Eye (tissue), 1 donor: ENCODE data around the gene CTRL.
"Not testable (repeated sequence)": the region's sequence is repeated elsewhere in the genome, so short reads cannot be mapped to it uniquely, and the experiment has no call there.

ENCODE experiments used
- DNase-seq: peaks from one replicate; pipeline ENCODE4 v3.0.0-alpha.2; 2015

CTRL gene

DNA sequence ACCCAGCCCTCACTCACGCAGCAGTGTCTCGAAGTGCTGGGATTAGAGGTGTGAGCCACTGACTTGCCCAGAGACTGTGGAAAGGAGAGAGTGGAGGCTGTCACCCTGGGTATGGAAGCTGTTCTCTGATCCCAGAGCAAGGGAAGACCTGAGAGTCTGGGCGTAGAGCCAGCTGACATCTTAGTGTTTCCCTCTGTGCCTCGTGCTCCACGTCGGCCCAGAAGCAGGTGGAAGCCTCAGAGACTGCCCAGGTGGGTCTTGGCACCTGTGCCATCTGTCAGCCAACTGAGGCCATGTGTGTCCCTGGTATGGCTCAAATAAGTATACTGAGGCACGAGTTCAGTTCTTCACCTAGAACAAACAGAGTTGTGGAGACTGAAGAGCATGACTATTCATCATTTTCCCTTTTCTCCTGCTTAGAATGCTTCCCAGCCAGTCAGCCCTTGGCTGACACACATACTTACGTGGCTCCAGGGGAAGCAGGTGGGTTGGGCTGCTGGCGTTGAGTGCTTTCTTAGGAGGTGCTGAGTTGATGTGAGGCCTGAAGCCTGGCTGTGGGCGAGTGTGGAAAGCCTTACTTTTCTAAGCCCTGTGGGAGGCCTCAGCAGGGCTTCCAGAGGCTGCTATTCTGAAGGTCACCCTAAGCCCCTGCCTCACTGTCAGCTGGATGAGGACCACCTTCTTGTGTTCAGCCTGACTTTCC, 8.1 kb downstream of the CTRL start:
- DNase-seq, result no peak

DNA sequence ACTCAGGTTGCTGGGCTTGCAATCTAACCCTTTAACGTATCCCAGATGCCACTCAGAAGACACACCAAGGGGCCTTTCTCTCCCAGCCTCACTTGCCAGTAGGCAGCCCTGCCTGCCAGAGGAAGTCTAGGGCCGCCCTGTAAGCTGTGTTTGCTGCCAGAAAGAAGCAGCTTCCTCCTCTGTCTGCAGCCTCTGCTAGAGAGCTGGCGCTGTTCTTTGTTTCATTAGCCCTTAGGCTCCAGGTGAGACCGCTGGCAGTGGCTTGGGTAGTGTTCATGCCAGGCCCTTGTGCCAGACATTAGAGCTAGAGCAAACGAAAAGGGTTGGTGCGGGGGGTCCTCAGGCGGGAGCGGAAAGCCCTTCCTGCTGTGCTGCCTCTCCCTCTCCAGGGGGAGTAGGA, 8.9 kb downstream of the CTRL start:
- DNase-seq, result no peak

GRCh38 chr16:67922221-67922620, 9.4 kb downstream of the CTRL start:
- DNase-seq, result no peak

DNA sequence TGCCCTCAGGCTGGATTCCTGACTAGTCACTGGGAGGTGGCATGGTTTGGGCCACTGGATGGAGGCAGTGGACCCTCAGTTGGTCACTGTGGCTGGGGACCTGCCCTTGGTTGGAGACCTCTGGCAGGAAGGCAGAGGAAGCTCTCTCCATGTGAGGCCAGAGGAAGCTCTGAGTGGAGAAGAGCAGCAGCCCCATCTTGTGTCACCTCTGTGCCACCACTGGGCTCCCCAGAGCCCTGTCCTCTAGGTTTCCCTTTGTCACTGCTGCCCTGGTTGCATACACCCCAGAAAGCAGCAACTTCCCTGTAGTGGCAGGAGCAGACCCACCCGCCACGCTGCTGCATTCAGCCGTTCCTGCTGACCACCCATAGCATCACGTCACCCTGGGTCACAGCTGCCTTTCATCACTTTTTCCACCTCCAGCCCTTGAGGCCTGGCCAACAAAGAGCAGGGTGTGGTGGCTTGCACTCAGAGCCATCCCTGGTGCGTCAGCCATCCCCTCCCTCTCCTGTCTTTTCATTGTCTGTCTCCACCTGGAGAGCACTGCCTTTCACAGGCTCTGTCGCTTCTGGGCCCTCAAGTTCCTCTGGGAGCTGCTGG, 11.9 kb downstream of the CTRL start:
- no peak for DNase-seq

GRCh38 chr16:67917852-67918236, 13.8 kb downstream of the CTRL start:
- DNase-seq, result no peak

- no peak for DNase-seq
Observed at GRCh38 chr16:67917140-67917851, 14.4 kb downstream of the CTRL start.

GRCh38 chr16:67915831-67916723, 15.6 kb downstream of the CTRL start:
- DNase-seq, result no peak

DNA sequence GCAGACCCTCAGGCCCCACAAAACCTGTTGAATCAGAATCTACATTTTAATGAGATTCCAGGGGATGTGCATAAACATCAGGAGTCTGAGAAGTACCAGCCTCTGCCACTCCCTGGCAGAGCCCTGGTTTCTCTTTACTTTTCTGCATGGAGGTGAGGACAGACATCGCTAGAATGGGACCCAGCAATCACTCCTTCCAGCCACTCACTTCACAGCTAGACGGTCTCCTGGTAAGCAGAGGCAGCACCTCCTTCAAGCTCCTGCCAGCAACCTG, 16.2 kb downstream of the CTRL start:
- not testable (repeated sequence) for DNase-seq

GRCh38 chr16:67914758-67915495, 16.7 kb downstream of the CTRL start:
- DNase-seq, result no peak

DNA sequence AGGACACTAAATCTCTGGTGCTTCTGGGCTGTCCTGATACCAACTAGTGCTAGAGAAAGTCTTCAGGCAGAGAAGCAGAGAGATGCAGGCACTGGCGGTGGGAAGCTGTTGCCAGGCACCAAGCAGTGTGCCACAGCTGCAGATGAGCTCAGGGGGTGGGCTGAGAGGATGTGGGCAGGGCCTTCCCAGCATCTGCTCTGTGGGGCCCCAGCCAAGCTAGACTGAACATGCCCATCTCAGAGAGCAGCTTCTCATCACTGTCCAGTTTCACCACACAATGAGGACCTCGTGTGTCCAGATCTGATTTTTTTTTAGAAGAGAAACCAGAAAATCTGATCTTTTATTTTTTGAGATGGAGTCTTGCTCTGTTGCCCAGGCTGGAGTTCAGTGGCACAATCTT, 21.5 kb downstream of the CTRL start:
- peak; percentile 35 for DNase-seq

DNA sequence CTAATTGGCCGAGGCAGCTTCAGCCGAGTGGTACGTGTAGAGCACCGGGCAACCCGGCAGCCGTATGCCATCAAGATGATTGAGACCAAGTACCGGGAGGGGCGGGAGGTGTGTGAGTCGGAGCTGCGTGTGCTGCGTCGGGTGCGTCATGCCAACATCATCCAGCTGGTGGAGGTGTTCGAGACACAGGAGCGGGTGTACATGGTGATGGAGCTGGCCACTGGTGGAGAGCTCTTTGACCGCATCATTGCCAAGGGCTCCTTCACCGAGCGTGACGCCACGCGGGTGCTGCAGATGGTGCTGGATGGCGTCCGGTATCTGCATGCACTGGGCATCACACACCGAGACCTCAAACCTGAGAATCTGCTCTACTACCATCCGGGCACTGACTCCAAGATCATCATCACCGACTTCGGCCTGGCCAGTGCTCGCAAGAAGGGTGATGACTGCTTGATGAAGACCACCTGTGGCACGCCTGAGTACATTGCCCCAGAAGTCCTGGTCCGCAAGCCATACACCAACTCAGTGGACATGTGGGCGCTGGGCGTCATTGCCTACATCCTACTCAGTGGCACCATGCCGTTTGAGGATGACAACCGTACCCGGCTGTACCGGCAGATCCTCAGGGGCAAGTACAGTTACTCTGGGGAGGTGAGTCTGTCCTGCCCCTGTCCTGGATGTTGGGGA, 22.5 kb downstream of the CTRL start:
- no peak for DNase-seq

DNA sequence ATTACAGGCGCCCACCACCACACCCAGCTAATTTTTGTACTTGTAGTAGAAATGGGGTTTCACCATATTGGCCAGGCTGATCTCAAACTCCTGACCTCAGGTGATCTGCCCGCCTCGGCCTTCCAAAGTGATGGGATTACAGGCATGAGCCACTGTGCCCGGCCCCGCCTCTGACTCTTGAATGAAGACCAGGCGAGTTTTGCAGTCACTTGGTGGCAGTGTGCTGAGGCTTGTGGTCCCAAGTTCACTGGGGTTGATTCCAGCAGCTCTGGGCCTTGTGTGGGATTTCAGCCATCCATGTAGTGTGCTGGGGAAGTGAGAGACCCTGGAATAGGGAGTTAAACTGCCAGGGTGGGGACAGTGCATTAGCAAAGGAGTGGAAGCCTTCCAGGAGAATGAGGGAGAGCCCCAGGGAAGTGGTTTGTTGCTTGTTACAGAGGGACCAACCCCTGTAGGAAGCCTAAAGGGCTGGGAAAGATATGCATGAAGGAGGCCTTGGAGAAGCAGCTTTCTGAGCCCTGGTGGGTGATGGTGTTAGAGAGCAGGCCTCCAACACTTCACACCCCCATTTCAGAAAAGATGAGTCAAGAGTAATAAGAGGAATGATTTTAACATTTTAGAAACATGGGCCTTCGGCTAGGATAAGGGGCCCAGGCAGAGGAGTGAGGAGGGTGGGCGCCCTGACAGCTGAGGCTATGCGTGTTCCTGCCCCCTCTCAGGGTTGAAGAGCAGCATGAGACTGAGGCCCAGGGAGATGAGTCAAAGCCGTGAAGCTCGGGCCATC, 24.1 kb downstream of the CTRL start:
- DNase-seq, result no peak

GRCh38 chr16:67902831-67903230, 28.8 kb downstream of the CTRL start:
- DNase-seq, result no peak

GRCh38 chr16:67901734-67902133, 29.9 kb downstream of the CTRL start:
- DNase-seq, result no peak

GRCh38 chr16:67897231-67897630, 34.4 kb downstream of the CTRL start:
- DNase-seq, result peak; percentile 55

DNA sequence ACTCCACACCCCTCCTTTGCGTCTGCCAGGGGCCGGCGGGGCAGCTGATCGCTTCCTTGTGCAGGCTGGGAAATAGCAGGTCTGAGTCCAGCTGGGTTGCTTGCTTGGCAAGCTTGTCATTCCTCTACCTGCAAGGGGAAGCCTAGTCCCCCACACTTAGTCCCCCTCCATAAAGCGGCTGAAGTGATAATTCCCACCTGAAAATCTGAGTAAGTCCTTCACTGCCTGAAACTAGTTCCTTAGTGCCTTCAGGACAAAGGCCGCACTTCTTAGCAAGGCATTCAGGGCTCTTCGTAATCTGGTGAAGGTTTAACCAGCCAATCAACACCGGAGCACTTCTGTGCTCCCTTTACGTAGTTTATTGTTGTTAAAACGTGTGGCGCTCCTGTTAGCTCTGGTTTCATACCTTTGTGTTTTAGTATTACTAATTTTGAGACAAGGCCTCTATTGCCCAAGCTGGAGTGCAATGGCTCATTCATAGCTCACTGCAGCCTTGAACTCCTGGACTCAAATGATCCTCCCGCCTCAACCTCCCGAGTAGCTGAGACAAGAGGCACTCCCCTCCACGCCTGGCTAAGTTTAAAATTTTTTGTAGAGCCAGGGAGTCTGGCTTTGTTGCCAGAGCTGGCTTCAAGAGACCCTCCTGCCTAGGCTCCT, 37.8 kb downstream of the CTRL start:
- DNase-seq, result no peak

DNA sequence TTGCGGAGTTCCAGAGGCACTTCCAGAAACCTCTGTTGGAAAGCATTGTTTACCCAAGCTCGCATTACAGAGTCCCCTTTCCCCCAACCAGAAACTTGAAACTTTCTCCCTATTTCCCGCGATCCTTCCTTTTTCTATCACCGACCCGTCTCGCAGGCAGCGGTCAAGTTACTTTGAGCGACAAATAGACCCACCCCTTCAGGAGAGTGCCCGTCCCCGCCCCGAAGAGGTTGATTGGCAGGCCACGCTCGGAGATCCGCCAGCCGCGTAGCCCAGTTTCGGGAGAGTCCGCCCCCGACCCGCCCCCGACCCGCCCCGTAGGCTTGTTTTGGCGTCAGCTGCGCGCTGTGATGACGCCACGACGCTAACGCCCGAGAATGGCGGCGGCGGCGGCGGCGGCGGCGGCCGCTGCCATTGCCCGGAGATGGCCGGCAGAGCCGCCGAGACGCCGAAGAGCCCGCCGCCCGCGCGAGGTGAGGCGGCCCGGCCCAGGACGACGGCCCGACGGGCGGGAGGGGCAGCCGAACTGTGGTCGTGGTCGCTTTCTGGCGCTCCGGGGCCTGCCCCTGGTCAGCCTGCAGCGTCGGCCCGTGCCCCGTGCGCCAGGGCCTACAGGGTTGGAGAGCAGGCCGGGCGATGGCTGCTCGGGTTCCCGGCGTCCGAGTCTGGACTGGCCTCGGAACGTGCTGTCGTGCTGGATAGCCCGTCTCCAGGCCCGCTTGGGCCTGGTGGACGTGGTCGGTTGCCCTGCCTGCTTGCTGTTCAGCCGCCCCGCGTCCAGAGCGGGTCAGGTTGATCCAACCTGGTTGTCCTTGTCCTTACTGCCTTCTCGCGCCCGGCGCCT, 38.5 kb downstream of the CTRL start, which contains the start of gene PSKH1:
PSKH1 (plus strand) TSS at position 356 of the 844 bp plus-strand sequence. CDS start 15,496 bp downstream, outside the sequence.
- DNase-seq, result peak; percentile 98

GRCh38 chr16:67892375-67892774, 39.3 kb downstream of the CTRL start:
- DNase-seq, result no peak

- DNase-seq, result peak; percentile 38
Observed at GRCh38 chr16:67888331-67888730, 43.3 kb downstream of the CTRL start.

DNA sequence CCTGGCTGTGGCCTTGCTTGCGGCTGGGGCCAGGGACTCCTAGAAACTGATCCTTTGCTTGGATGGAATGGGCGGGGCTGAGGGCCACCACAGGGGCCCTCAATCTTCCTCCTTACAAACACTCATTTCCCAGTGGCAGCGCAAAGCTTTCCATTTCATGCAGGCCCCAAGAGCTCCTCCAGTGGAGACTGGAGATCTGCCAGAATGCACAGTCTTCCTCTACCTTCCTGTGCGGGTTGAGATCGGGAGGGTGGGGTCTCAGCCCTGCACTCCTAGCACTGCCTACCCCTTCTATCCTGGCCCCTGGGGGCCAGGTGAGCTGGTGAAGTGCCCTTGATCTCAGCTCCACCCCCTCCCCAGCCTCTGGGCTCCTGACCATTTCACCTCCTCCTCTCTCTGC, 45.3 kb downstream of the CTRL start:
- DNase-seq, result no peak
